Liver (tissue), 9 donors: Measurements from ENCODE around the gene LYRM4. TPM values are rescaled to one million over a fixed set of nuclear protein-coding genes. Genes with fewer than 3 reads are reported as not detected.

Source experiments
- DNase-seq: peaks from one replicate; pipeline ENCODE4 v3.0.0-alpha.2; 2017; ENCODE audit warnings: low spot score
- H3K27ac ChIP-seq, 2 donors: one replicate each; pipeline ENCODE4 v1.7.0; 2013; ENCODE audit warnings: inconsistent platforms in 2 of 2, low read length in 2 of 2, control low read depth in 1 of 2, low read depth in 1 of 2, mild to moderate bottlenecking in 1 of 2
- H3K27me3 ChIP-seq, 4 donors: one replicate each; pipeline versions ENCODE4 v1.6.1 to v1.7.0; 2013; ENCODE audit warnings: low read length in 3 of 4, inconsistent platforms in 1 of 4, mild to moderate bottlenecking in 1 of 4, moderate library complexity in 1 of 4; ENCODE audit not compliant: control insufficient read depth in 4 of 4, insufficient read depth in 4 of 4
- H3K36me3 ChIP-seq, 4 donors: one replicate each; pipeline versions ENCODE4 v1.6.1 to v1.7.0; 2013; ENCODE audit warnings: low read length in 3 of 4, mild to moderate bottlenecking in 3 of 4, low read depth in 1 of 4, moderate library complexity in 1 of 4; ENCODE audit not compliant: control insufficient read depth in 4 of 4, insufficient read depth in 3 of 4
- H3K4me1 ChIP-seq, 4 donors: one replicate each; pipeline versions ENCODE4 v1.6.1 to v1.7.0; 2013; ENCODE audit warnings: low read length in 3 of 4, mild to moderate bottlenecking in 3 of 4, moderate library complexity in 1 of 4; ENCODE audit not compliant: control insufficient read depth in 4 of 4, insufficient read depth in 4 of 4
- H3K4me3 ChIP-seq, 3 donors: one replicate each; pipeline versions ENCODE4 v1.6.1 to v1.7.0; 2013; ENCODE audit warnings: low read length in 3 of 3, control low read depth in 1 of 3, low read depth in 1 of 3, mild to moderate bottlenecking in 1 of 3
- H3K9ac ChIP-seq, 2 donors: one replicate each; pipeline ENCODE4 v1.7.0; 2013; ENCODE audit warnings: low read length in 2 of 2, mild to moderate bottlenecking in 2 of 2, moderate library complexity in 2 of 2, control low read depth in 1 of 2, low read depth in 1 of 2
- H3K9me3 ChIP-seq, 4 donors: one replicate each; pipeline versions ENCODE4 v1.6.1 to v1.7.0; 2013; ENCODE audit warnings: low read length in 3 of 4; ENCODE audit not compliant: control insufficient read depth in 4 of 4
- EGR1 ChIP-seq, 2 donors: IDR thresholded peaks; 2 replicates each; pipeline ENCODE4 v1.6.1; 2016 to 2018; ENCODE audit warnings: antibody characterized with exemption in 2 of 2, low read depth in 2 of 2
- FOXA1 ChIP-seq: IDR thresholded peaks from 2 replicates; pipeline ENCODE4 v1.6.1; 2016; ENCODE audit warnings: antibody characterized with exemption
- FOXA2 ChIP-seq: IDR thresholded peaks from 2 replicates; pipeline ENCODE4 v1.6.1; 2016; ENCODE audit warnings: antibody characterized with exemption
- GABPA ChIP-seq, 2 donors: IDR thresholded peaks in 1 of 2; conservative IDR thresholded peaks in 1 of 2; 2 replicates each; pipeline ENCODE4 v1.6.1; 2016; ENCODE audit warnings: antibody characterized with exemption in 2 of 2, mild to moderate bottlenecking in 1 of 2, moderate library complexity in 1 of 2
- HNF4A ChIP-seq, 2 donors: conservative IDR thresholded peaks; 2 replicates each; pipeline ENCODE4 v1.6.1; 2016; ENCODE audit warnings: antibody characterized with exemption in 2 of 2, mild to moderate bottlenecking in 2 of 2
- HNF4G ChIP-seq: IDR thresholded peaks from 2 replicates; pipeline ENCODE4 v1.6.1; 2016; ENCODE audit warnings: antibody characterized with exemption
- JUND ChIP-seq, 2 donors: IDR thresholded peaks; 2 replicates each; pipeline ENCODE4 v1.6.1; 2016; ENCODE audit warnings: antibody characterized with exemption in 2 of 2
- NR2F2 ChIP-seq: IDR thresholded peaks from 2 replicates; pipeline ENCODE4 v1.6.1; 2016; ENCODE audit warnings: antibody characterized with exemption
- RAD21 ChIP-seq, 2 donors: IDR thresholded peaks; 2 replicates each; pipeline ENCODE4 v1.6.1; 2016; ENCODE audit warnings: antibody characterized with exemption in 2 of 2, mild to moderate bottlenecking in 2 of 2
- RXRA ChIP-seq, 2 donors: IDR thresholded peaks; 2 replicates each; pipeline ENCODE4 v1.6.1; 2017 to 2018; ENCODE audit warnings: antibody characterized with exemption in 2 of 2, mild to moderate bottlenecking in 1 of 2
- SP1 ChIP-seq: IDR thresholded peaks from 2 replicates; pipeline ENCODE4 v1.6.1; 2018; ENCODE audit warnings: antibody characterized with exemption, mild to moderate bottlenecking
- TAF1 ChIP-seq: conservative IDR thresholded peaks from 2 replicates; pipeline ENCODE4 v1.6.1; 2016; ENCODE audit warnings: antibody characterized with exemption, mild to moderate bottlenecking
- YY1 ChIP-seq: IDR thresholded peaks from 2 replicates; pipeline ENCODE4 v1.6.1; 2016; ENCODE audit warnings: antibody characterized with exemption, mild to moderate bottlenecking
- polyA plus RNA-seq, 2 donors: library from polyadenylated mRNA; stranded (reverse) in 1 of 2; unstranded in 1 of 2; fragments of 200-250 nt in 1 of 2; fragments of >200 nt in 1 of 2; fragmentation: Nextera tagmentation in 1 of 2; extraction: Ambion mirVana in 1 of 2; gene quantifications; one replicate each; pipeline versions ENCODE4 v1.2.1 to v1.2.3, GENCODE V29; 2013 to 2015
- total RNA-seq, 2 donors: library from RNA; depleted of rRNA; stranded (reverse); fragments of >200 nt; gene quantifications; one replicate each; pipeline ENCODE4 v1.2.3, GENCODE V29; 2014
- TF ChIP-seq, protein P1 (sequence below): IDR thresholded peaks from 2 replicates; pipeline ENCODE4 v1.6.1; 2016; ENCODE audit warnings: antibody characterized with exemption, mild to moderate bottlenecking
- TF ChIP-seq, protein P2 (sequence below): IDR thresholded peaks from 2 replicates; pipeline ENCODE4 v1.6.1; 2016; ENCODE audit warnings: antibody characterized with exemption
- TF ChIP-seq, protein P3 (sequence below): IDR thresholded peaks from 2 replicates; pipeline ENCODE4 v1.6.1; 2016; ENCODE audit warnings: antibody characterized with exemption
- TF ChIP-seq, protein P4 (sequence below): fragments of 150-350 bp; IDR thresholded peaks from 2 replicates; pipeline ENCODE4 v1.5.1; 2017; ENCODE audit warnings: improper control_type of control experiment, low read depth, low read length; ENCODE audit not compliant: missing input control
- donor health status: healthy.
- donor health status: healthy.
- donor health status: healthy.
- donor health status: healthy.
- donor health status: healthy.

The LYRM4 gene
- total and polyA plus RNA-seq, 4 donors: 4.4 to 13.1 (median 6.5) TPM

DNA sequence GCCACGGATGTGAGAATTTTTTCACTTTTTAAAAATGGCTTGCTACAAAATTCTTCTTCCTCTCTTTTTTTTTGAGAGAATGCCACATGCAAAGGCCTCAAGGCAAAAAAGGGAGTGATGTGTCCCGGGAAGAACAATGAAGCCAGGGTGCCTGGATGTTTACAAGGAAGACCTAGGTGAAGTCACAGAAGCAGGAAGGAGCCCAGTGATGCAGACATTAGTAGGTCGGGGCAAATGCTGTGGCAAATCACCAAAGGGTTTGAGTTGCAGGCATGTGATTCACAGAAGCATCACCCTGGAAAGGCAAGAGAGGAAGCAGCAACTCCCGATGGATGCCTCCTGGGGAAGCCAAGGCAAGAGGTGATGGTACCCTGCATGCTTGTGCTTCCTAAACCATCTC is 47.3 kb upstream of the LYRM4 start (continued):
- TF ChIP-seq JUND (IDR thresholded peaks at IDR 0.05) (no peak), FOXA2 (no peak), HNF4G (no peak), EGR1 (IDR thresholded peaks at IDR 0.05; ENCODE audit: low read depth in 2 of 2) (no peak), SP1 (no peak), HNF4A (conservative IDR thresholded peaks at IDR 0.05) (no peak)

DNA sequence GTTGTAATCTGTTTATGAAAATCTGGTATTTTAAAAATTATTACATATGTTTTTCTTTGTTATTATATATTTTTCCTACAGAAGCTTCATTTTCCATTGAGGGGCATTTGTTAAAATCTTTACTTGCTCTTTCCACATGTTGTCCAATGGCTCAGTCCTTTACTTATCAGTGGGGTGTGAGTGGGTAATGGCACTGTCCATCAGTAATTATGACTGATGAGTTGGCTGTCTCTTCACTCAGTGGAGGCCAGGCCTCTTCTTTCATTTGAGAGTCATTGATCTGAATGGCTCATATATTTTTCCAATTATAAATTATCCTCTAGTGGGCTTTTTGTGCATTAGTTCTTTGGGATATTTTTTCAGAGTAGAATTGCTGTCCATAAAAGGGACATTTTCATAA is 46.3 kb upstream of the LYRM4 start:
- no peak for DNase-seq
- Histone ChIP-seq H3K27ac (no peak overlapping the region), H3K9ac (no peak overlapping the region), H3K9me3 (no peaks in the 10 kb centered on the region), H3K27me3 (no peaks in the 10 kb centered on the region), H3K36me3 (no peaks in the 10 kb centered on the region), H3K4me1 (peaks cover 0 to 16% (median 5%) of the 10 kb centered on the region in 4 donors), H3K4me3 (no peak overlapping the region)
- TF ChIP-seq FOXA1 (no peak), HNF4G (no peak), HNF4A (conservative IDR thresholded peaks at IDR 0.05) (no peak), EGR1 (IDR thresholded peaks at IDR 0.05; ENCODE audit: low read depth in 2 of 2) (no peak), FOXA2 (no peak), SP1 (no peak), RAD21 (IDR thresholded peaks at IDR 0.05) (no peak), YY1 (no peak), JUND (IDR thresholded peaks at IDR 0.05) (no peak), RXRA (IDR thresholded peaks at IDR 0.05) (no peak), NR2F2 (no peak), TAF1 (no peak), GABPA (IDR thresholded peaks at IDR 0.05 in 1 of 2, conservative IDR thresholded peaks at IDR 0.05 in 1 of 2) (no peak)
- TF ChIP-seq, protein P1, sequence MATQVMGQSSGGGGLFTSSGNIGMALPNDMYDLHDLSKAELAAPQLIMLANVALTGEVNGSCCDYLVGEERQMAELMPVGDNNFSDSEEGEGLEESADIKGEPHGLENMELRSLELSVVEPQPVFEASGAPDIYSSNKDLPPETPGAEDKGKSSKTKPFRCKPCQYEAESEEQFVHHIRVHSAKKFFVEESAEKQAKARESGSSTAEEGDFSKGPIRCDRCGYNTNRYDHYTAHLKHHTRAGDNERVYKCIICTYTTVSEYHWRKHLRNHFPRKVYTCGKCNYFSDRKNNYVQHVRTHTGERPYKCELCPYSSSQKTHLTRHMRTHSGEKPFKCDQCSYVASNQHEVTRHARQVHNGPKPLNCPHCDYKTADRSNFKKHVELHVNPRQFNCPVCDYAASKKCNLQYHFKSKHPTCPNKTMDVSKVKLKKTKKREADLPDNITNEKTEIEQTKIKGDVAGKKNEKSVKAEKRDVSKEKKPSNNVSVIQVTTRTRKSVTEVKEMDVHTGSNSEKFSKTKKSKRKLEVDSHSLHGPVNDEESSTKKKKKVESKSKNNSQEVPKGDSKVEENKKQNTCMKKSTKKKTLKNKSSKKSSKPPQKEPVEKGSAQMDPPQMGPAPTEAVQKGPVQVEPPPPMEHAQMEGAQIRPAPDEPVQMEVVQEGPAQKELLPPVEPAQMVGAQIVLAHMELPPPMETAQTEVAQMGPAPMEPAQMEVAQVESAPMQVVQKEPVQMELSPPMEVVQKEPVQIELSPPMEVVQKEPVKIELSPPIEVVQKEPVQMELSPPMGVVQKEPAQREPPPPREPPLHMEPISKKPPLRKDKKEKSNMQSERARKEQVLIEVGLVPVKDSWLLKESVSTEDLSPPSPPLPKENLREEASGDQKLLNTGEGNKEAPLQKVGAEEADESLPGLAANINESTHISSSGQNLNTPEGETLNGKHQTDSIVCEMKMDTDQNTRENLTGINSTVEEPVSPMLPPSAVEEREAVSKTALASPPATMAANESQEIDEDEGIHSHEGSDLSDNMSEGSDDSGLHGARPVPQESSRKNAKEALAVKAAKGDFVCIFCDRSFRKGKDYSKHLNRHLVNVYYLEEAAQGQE: no peak
- TF ChIP-seq, protein P2, sequence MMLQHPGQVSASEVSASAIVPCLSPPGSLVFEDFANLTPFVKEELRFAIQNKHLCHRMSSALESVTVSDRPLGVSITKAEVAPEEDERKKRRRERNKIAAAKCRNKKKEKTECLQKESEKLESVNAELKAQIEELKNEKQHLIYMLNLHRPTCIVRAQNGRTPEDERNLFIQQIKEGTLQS: no peak
- TF ChIP-seq, protein P3, sequence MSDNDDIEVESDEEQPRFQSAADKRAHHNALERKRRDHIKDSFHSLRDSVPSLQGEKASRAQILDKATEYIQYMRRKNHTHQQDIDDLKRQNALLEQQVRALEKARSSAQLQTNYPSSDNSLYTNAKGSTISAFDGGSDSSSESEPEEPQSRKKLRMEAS: no peak
- TF ChIP-seq, protein P4, sequence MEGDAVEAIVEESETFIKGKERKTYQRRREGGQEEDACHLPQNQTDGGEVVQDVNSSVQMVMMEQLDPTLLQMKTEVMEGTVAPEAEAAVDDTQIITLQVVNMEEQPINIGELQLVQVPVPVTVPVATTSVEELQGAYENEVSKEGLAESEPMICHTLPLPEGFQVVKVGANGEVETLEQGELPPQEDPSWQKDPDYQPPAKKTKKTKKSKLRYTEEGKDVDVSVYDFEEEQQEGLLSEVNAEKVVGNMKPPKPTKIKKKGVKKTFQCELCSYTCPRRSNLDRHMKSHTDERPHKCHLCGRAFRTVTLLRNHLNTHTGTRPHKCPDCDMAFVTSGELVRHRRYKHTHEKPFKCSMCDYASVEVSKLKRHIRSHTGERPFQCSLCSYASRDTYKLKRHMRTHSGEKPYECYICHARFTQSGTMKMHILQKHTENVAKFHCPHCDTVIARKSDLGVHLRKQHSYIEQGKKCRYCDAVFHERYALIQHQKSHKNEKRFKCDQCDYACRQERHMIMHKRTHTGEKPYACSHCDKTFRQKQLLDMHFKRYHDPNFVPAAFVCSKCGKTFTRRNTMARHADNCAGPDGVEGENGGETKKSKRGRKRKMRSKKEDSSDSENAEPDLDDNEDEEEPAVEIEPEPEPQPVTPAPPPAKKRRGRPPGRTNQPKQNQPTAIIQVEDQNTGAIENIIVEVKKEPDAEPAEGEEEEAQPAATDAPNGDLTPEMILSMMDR: no peak
